Fibroblast of lung (primary cell): ENCODE data around the gene EVPLL. TPM values are rescaled to one million over a fixed set of nuclear protein-coding genes. Genes with fewer than 3 reads are reported as not detected.
"Not testable (repeated sequence)": the region's sequence is repeated elsewhere in the genome, so short reads cannot be mapped to it uniquely, and the experiment has no call there.

ENCODE experiments used
- DNase-seq, 2 donors: peaks; one replicate each; pipeline versions ENCODE4 v3.0.0 to v3.0.0-alpha.2; 2010; ENCODE audit warnings: low read depth in 2 of 2
- H2AFZ ChIP-seq: 2 replicates; pipeline ENCODE4 v1.5.1; 2012; ENCODE audit warnings: low read length, control low read depth, inconsistent platforms
- H3K27ac ChIP-seq: 2 replicates; pipeline ENCODE4 v1.5.1; 2011; ENCODE audit warnings: low read length, control low read depth; ENCODE audit not compliant: insufficient read depth
- H3K27me3 ChIP-seq: 2 replicates; pipeline ENCODE4 v1.5.1; 2011; ENCODE audit warnings: mild to moderate bottlenecking, low read length; ENCODE audit not compliant: control insufficient read depth, insufficient read depth
- H3K36me3 ChIP-seq: 2 replicates; pipeline ENCODE4 v1.5.1; 2011; ENCODE audit warnings: low read length; ENCODE audit not compliant: control insufficient read depth, insufficient read depth
- H3K4me1 ChIP-seq: 2 replicates; pipeline ENCODE4 v1.5.1; 2011; ENCODE audit warnings: low read length; ENCODE audit not compliant: control insufficient read depth, insufficient read depth; ENCODE audit errors: extremely low read depth
- H3K4me2 ChIP-seq: 2 replicates; pipeline ENCODE4 v1.5.1; 2011; ENCODE audit warnings: low read length, control low read depth; ENCODE audit not compliant: insufficient read depth; ENCODE audit errors: extremely low read depth
- H3K4me3 ChIP-seq, 4 experiments: fragments of 200-600 bp in 1 of 4; sonication (generic) in 1 of 4; replicated peaks in 1 of 4; 2 replicates each; pipeline ENCODE4 v1.5.1; 2011 to 2016; ENCODE audit warnings: low read length in 4 of 4, low read depth in 3 of 4, mild to moderate bottlenecking in 3 of 4, control low read depth in 2 of 4, inconsistent platforms in 1 of 4, mixed read lengths in 1 of 4; ENCODE audit not compliant: insufficient read depth in 1 of 4; ENCODE audit errors: control extremely low read depth in 1 of 4
- H3K79me2 ChIP-seq: 2 replicates; pipeline ENCODE4 v1.5.1; 2012; ENCODE audit warnings: mild to moderate bottlenecking, low read length, inconsistent platforms; ENCODE audit not compliant: control insufficient read depth, insufficient read depth
- H3K9ac ChIP-seq: 2 replicates; pipeline ENCODE4 v1.5.1; 2011; ENCODE audit warnings: mild to moderate bottlenecking, low read length, control low read depth; ENCODE audit not compliant: insufficient read depth
- H3K9me3 ChIP-seq: 2 replicates; pipeline ENCODE4 v1.5.1; 2012; ENCODE audit warnings: low read depth, low read length; ENCODE audit not compliant: control insufficient read depth, insufficient read depth
- H4K20me1 ChIP-seq: 2 replicates; pipeline ENCODE4 v1.5.1; 2011; ENCODE audit warnings: low read length; ENCODE audit not compliant: control insufficient read depth, insufficient read depth; ENCODE audit errors: extremely low read depth
- CTCF ChIP-seq, 2 donors: IDR thresholded peaks in 1 of 2; conservative IDR thresholded peaks in 1 of 2; 1 replicate in 1 of 2; 2 replicates in 1 of 2; pipeline ENCODE4 v1.5.1; 2011 to 2012; ENCODE audit warnings: low read length in 2 of 2, control low read depth in 1 of 2, inconsistent platforms in 1 of 2, low read depth in 1 of 2, mild to moderate bottlenecking in 1 of 2
- EZH2 ChIP-seq: IDR thresholded peaks from 2 replicates; pipeline ENCODE4 v1.5.1; 2012; ENCODE audit warnings: low read length, control low read depth, mild to moderate bottlenecking; ENCODE audit errors: missing control alignments
- polyA plus RNA-seq, 2 donors: library from polyadenylated mRNA; depleted of rRNA in 1 of 2; stranded (reverse) in 1 of 2; unstranded in 1 of 2; fragments of >200 nt; gene quantifications; 2 replicates each; pipeline ENCODE4 v1.2.1, GENCODE V29; 2011 to 2012; ENCODE audit warnings: missing spikeins in 1 of 2
- total RNA-seq: library from RNA; depleted of rRNA; stranded (reverse); fragments of >200 nt; gene quantifications from 2 replicates; pipeline ENCODE4 v1.2.1, GENCODE V29; 2014

The EVPLL gene
- total and polyA plus RNA-seq, 2 donors (not counting 1 experiment from before 2014, with no cell fraction given): not detected

- no peaks in the 10 kb centered on the region for H3K79me2 ChIP-seq
- H2AFZ ChIP-seq: no peak overlapping the region
- H3K4me2 ChIP-seq: no peak overlapping the region
- no peak overlapping the region for H3K4me3 ChIP-seq
- H3K4me1 ChIP-seq: no peaks in the 10 kb centered on the region
- H3K27me3 ChIP-seq: peaks cover 16% of the 10 kb centered on the region
- no peak for TF ChIP-seq CTCF (conservative IDR thresholded peaks at IDR 0.05 in 1 of 2, IDR thresholded peaks at IDR 0.05 in 1 of 2; ENCODE audit: low read depth in 1 of 2, low read length in 2 of 2)
- TF ChIP-seq EZH2: peak; percentile 19
- H3K27ac ChIP-seq: no peak overlapping the region
- no peak overlapping the region for H3K9ac ChIP-seq
- no peaks in the 10 kb centered on the region for H3K36me3 ChIP-seq
- no peaks in the 10 kb centered on the region for H3K9me3 ChIP-seq
- no peak for DNase-seq
- H4K20me1 ChIP-seq: no peaks in the 10 kb centered on the region
Measured at GRCh38 chr17:18381953-18382245, 4.3 kb downstream of the EVPLL start.

GRCh38 chr17:18382441-18383078, 5.0 kb downstream of the EVPLL start:
- no peak overlapping the region for H3K4me2 ChIP-seq
- H3K9ac ChIP-seq: no peak overlapping the region
- no peak overlapping the region for H3K4me3 ChIP-seq
- H3K79me2 ChIP-seq: no peaks in the 10 kb centered on the region
- H3K27me3 ChIP-seq: peaks cover 16% of the 10 kb centered on the region
- H2AFZ ChIP-seq: no peak overlapping the region
- H4K20me1 ChIP-seq: no peaks in the 10 kb centered on the region
- TF ChIP-seq EZH2: no peak
- no peak for TF ChIP-seq CTCF (conservative IDR thresholded peaks at IDR 0.05 in 1 of 2, IDR thresholded peaks at IDR 0.05 in 1 of 2; ENCODE audit: low read depth in 1 of 2, low read length in 2 of 2)
- H3K4me1 ChIP-seq: no peaks in the 10 kb centered on the region
- no peaks in the 10 kb centered on the region for H3K9me3 ChIP-seq
- no peak for DNase-seq
- no peak overlapping the region for H3K27ac ChIP-seq
- H3K36me3 ChIP-seq: no peaks in the 10 kb centered on the region

GRCh38 chr17:18383079-18383481, 5.5 kb downstream of the EVPLL start:
- H3K4me3 ChIP-seq, H3K4me1 ChIP-seq, H3K9me3 ChIP-seq, H2AFZ ChIP-seq, H3K4me2 ChIP-seq, H3K9ac ChIP-seq, H4K20me1 ChIP-seq, H3K79me2 ChIP-seq, H3K27ac ChIP-seq, H3K36me3 ChIP-seq, DNase-seq: not testable (repeated sequence)
- peaks cover 16% of the 10 kb centered on the region for H3K27me3 ChIP-seq

- not testable (repeated sequence) for H3K79me2 ChIP-seq, H3K4me2 ChIP-seq, DNase-seq
Measured at GRCh38 chr17:18384271-18384670, 6.7 kb downstream of the EVPLL start.

GRCh38 chr17:18387583-18387982, 10.0 kb downstream of the EVPLL start:
- not testable (repeated sequence) for DNase-seq, H3K9me3 ChIP-seq, H3K79me2 ChIP-seq, H2AFZ ChIP-seq, H4K20me1 ChIP-seq, H3K27ac ChIP-seq, H3K27me3 ChIP-seq, H3K4me1 ChIP-seq, H3K36me3 ChIP-seq, H3K4me3 ChIP-seq, H3K4me2 ChIP-seq, H3K9ac ChIP-seq

More at GRCh38 chr17:18384271-18384670, 6.7 kb downstream of the EVPLL start:
- H3K27ac ChIP-seq, H3K4me3 ChIP-seq, H3K9me3 ChIP-seq, H2AFZ ChIP-seq, H3K4me1 ChIP-seq, H3K9ac ChIP-seq, H3K36me3 ChIP-seq, H4K20me1 ChIP-seq: not testable (repeated sequence)
- peaks cover 16% of the 10 kb centered on the region for H3K27me3 ChIP-seq
